Measurements from ENCODE around the gene MYH6.

Gene MYH6

GRCh38 chr14:23352506-23353432, 55.3 kb downstream of the MYH6 start, which contains the start of gene SLC22A17:
SLC22A17 (minus strand) TSS chr14:23352887.
- DNase-seq (ENCODE audit: insufficient read length, low spot score) (peak; percentile 41), FAIRE-seq (no peak)
- peak; percentile 74 for TF ChIP-seq POLR2A (IDR thresholded peaks at IDR 0.05; ENCODE audit: low read depth, low read length)

- no peak for FAIRE-seq
- no peak for DNase-seq (ENCODE audit: insufficient read length, low spot score)
- TF ChIP-seq POLR2A (IDR thresholded peaks at IDR 0.05; ENCODE audit: low read depth, low read length) = no peak
Measured at GRCh38 chr14:23351681-23352505, 56.2 kb downstream of the MYH6 start.

GRCh38 chr14:23349156-23349845, 58.8 kb downstream of the MYH6 start:
- TF ChIP-seq POLR2A (IDR thresholded peaks at IDR 0.05; ENCODE audit: low read depth, low read length) = no peak
- no peak for DNase-seq (ENCODE audit: insufficient read length, low spot score)
- FAIRE-seq = no peak

GRCh38 chr14:23348297-23348655, 59.8 kb downstream of the MYH6 start:
- DNase-seq (ENCODE audit: insufficient read length, low spot score) (no peak), FAIRE-seq (no peak)
- TF ChIP-seq POLR2A (IDR thresholded peaks at IDR 0.05; ENCODE audit: low read depth, low read length) = no peak

- no peak for TF ChIP-seq POLR2A (IDR thresholded peaks at IDR 0.05; ENCODE audit: low read depth, low read length)
- no peak for DNase-seq (ENCODE audit: insufficient read length, low spot score)
- FAIRE-seq = no peak
Measured at GRCh38 chr14:23347406-23348296, 60.4 kb downstream of the MYH6 start.

- TF ChIP-seq POLR2A (IDR thresholded peaks at IDR 0.05; ENCODE audit: low read depth, low read length) = no peak
- DNase-seq (ENCODE audit: insufficient read length, low spot score) (no peak), FAIRE-seq (no peak)
Measured at GRCh38 chr14:23346693-23347405, 61.2 kb downstream of the MYH6 start.

GRCh38 chr14:23345987-23346692, 61.9 kb downstream of the MYH6 start:
- no peak for DNase-seq (ENCODE audit: insufficient read length, low spot score)

GRCh38 chr14:23344481-23344880, 63.6 kb downstream of the MYH6 start:
- FAIRE-seq (no peak), DNase-seq (ENCODE audit: insufficient read length, low spot score) (no peak)
- TF ChIP-seq POLR2A (IDR thresholded peaks at IDR 0.05; ENCODE audit: low read depth, low read length) = no peak

More at GRCh38 chr14:23345987-23346692, 61.9 kb downstream of the MYH6 start:
- TF ChIP-seq POLR2A (IDR thresholded peaks at IDR 0.05; ENCODE audit: low read depth, low read length) = no peak
- FAIRE-seq = no peak

- no peak for FAIRE-seq
- no peak for TF ChIP-seq POLR2A (IDR thresholded peaks at IDR 0.05; ENCODE audit: low read depth, low read length)
- DNase-seq (ENCODE audit: insufficient read length, low spot score) = no peak
Measured at GRCh38 chr14:23339506-23340268, 68.4 kb downstream of the MYH6 start.

GRCh38 chr14:23335623-23336022, 72.5 kb downstream of the MYH6 start:
- TF ChIP-seq POLR2A (IDR thresholded peaks at IDR 0.05; ENCODE audit: low read depth, low read length) = no peak
- FAIRE-seq (no peak), DNase-seq (ENCODE audit: insufficient read length, low spot score) (no peak)

Measured in H54 (cell line).